ENCODE data around the gene HLA-DRA.

The HLA-DRA gene

GRCh38 chr6:32411566-32412327 is 27.9 kb upstream of the HLA-DRA start:
- no peak for TF ChIP-seq CTCF (IDR thresholded peaks at IDR 0.05; ENCODE audit: low read depth, low read length)
- Histone ChIP-seq H3K9me3 (ENCODE audit: severe bottlenecking) (no peaks in the 10 kb centered on the region), H3K36me3 (no peaks in the 10 kb centered on the region), H3K4me3 (ENCODE audit: low read depth, low read length) (no peak overlapping the region), H3K27me3 (ENCODE audit: insufficient read depth, low read depth, severe bottlenecking) (peaks cover 89% of the 10 kb centered on the region), H3K27ac (no peak overlapping the region)
- no peak for DNase-seq

GRCh38 chr6:32413427-32414047 is 26.1 kb upstream of the HLA-DRA start:
- H3K4me3 ChIP-seq (ENCODE audit: low read depth, low read length) = no peak overlapping the region
- peaks cover 82% of the 10 kb centered on the region for H3K27me3 ChIP-seq (ENCODE audit: insufficient read depth, low read depth, severe bottlenecking)
- H3K27ac ChIP-seq = no peak overlapping the region
- peak; percentile 100 for TF ChIP-seq CTCF (IDR thresholded peaks at IDR 0.05; ENCODE audit: low read depth, low read length)
- no peaks in the 10 kb centered on the region for H3K9me3 ChIP-seq (ENCODE audit: severe bottlenecking)
- DNase-seq = peak; percentile 89
- no peaks in the 10 kb centered on the region for H3K36me3 ChIP-seq

- Histone ChIP-seq H3K36me3 (no peaks in the 10 kb centered on the region), H3K27me3 (ENCODE audit: insufficient read depth, low read depth, severe bottlenecking) (peaks cover 87% of the 10 kb centered on the region), H3K9me3 (ENCODE audit: severe bottlenecking) (no peaks in the 10 kb centered on the region), H3K27ac (no peak overlapping the region), H3K4me3 (ENCODE audit: low read depth, low read length) (no peak overlapping the region)
- peak; percentile 96 for TF ChIP-seq CTCF (IDR thresholded peaks at IDR 0.05; ENCODE audit: low read depth, low read length)
- peak; percentile 86 for DNase-seq
These were observed 24.1 kb upstream of the HLA-DRA start for GRCh38 chr6:32415521-32416019.

GRCh38 chr6:32416036-32416435 is 23.7 kb upstream of the HLA-DRA start:
- H3K9me3 ChIP-seq (ENCODE audit: severe bottlenecking) = no peaks in the 10 kb centered on the region
- peaks cover 88% of the 10 kb centered on the region for H3K27me3 ChIP-seq (ENCODE audit: insufficient read depth, low read depth, severe bottlenecking)
- no peak overlapping the region for H3K4me3 ChIP-seq (ENCODE audit: low read depth, low read length)
- H3K27ac ChIP-seq = no peak overlapping the region
- no peaks in the 10 kb centered on the region for H3K36me3 ChIP-seq
- DNase-seq = no peak
- no peak for TF ChIP-seq CTCF (IDR thresholded peaks at IDR 0.05; ENCODE audit: low read depth, low read length)

GRCh38 chr6:32424589-32425300 is 14.9 kb upstream of the HLA-DRA start:
- Histone ChIP-seq H3K9me3 (ENCODE audit: severe bottlenecking) (no peaks in the 10 kb centered on the region), H3K27me3 (ENCODE audit: insufficient read depth, low read depth, severe bottlenecking) (peaks cover 87% of the 10 kb centered on the region)
- no peak for DNase-seq

More at GRCh38 chr6:32424589-32425300, 14.9 kb upstream of the HLA-DRA start:
- no peak overlapping the region for H3K27ac ChIP-seq
- no peak for TF ChIP-seq CTCF (IDR thresholded peaks at IDR 0.05; ENCODE audit: low read depth, low read length)
- no peak overlapping the region for H3K4me3 ChIP-seq (ENCODE audit: low read depth, low read length)
- no peaks in the 10 kb centered on the region for H3K36me3 ChIP-seq

Measured in WERI-Rb-1 (cell line).